Measurements from ENCODE around the gene NID1.
"Not testable (repeated sequence)": the region's sequence is repeated elsewhere in the genome, so short reads cannot be mapped to it uniquely, and the experiment has no call there.

DNA sequence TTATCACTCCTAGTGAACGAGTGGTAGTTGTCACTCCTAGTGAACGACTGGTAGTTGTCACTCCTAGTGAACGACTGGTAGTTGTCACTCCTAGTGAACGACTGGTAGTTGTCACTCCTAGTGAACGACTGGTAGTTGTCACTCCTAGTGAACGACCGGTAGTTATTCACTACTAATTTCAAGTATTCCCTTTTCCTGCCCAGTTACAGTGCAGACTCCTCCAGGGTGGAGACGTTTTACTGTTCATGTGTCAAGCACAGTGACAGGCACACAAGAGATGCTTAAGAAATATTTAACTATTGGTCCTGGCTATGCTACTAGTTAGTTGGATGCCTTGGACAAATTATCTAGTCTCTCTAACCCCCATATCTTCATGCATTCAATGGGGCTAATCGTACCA, 61.8 kb downstream of the NID1 start:
- TF ChIP-seq, protein P1, sequence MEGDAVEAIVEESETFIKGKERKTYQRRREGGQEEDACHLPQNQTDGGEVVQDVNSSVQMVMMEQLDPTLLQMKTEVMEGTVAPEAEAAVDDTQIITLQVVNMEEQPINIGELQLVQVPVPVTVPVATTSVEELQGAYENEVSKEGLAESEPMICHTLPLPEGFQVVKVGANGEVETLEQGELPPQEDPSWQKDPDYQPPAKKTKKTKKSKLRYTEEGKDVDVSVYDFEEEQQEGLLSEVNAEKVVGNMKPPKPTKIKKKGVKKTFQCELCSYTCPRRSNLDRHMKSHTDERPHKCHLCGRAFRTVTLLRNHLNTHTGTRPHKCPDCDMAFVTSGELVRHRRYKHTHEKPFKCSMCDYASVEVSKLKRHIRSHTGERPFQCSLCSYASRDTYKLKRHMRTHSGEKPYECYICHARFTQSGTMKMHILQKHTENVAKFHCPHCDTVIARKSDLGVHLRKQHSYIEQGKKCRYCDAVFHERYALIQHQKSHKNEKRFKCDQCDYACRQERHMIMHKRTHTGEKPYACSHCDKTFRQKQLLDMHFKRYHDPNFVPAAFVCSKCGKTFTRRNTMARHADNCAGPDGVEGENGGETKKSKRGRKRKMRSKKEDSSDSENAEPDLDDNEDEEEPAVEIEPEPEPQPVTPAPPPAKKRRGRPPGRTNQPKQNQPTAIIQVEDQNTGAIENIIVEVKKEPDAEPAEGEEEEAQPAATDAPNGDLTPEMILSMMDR (IDR thresholded peaks at IDR 0.05), result not testable (repeated sequence)
- TF ChIP-seq, protein P2, sequence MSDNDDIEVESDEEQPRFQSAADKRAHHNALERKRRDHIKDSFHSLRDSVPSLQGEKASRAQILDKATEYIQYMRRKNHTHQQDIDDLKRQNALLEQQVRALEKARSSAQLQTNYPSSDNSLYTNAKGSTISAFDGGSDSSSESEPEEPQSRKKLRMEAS (CRISPR knock-in tag; IDR thresholded peaks at IDR 0.05), result not testable (repeated sequence)
